ENCODE measurements around the gene IFNAR1.

IFNAR1 gene

GRCh38 chr21:33386222-33386784, 61.5 kb downstream of the IFNAR1 start:
- TF ChIP-seq CTCF (IDR thresholded peaks at IDR 0.05; ENCODE audit: borderline replicate concordance, control extremely low read depth, extremely low read depth, insufficient read depth, missing control alignments): no peak
- DNase-seq (ENCODE audit: low spot score): no peak
- in situ Hi-C loops (cut with MboI; ENCODE audit: low sequenced_read_pairs, unreplicated experiment): no loop called here

GRCh38 chr21:33387294-33387693, 62.5 kb downstream of the IFNAR1 start:
- in situ Hi-C loops (cut with MboI; ENCODE audit: low sequenced_read_pairs, unreplicated experiment): no loop called here
- no peak for DNase-seq (ENCODE audit: low spot score)

GRCh38 chr21:33388188-33388587, 63.4 kb downstream of the IFNAR1 start:
- DNase-seq (ENCODE audit: low spot score): no peak
- in situ Hi-C loops (cut with MboI; ENCODE audit: low sequenced_read_pairs, unreplicated experiment): no loop called here
- no peak for TF ChIP-seq CTCF (IDR thresholded peaks at IDR 0.05; ENCODE audit: borderline replicate concordance, control extremely low read depth, extremely low read depth, insufficient read depth, missing control alignments)

More at GRCh38 chr21:33387294-33387693, 62.5 kb downstream of the IFNAR1 start:
- TF ChIP-seq CTCF (IDR thresholded peaks at IDR 0.05; ENCODE audit: borderline replicate concordance, control extremely low read depth, extremely low read depth, insufficient read depth, missing control alignments): no peak

- TF ChIP-seq CTCF (IDR thresholded peaks at IDR 0.05; ENCODE audit: borderline replicate concordance, control extremely low read depth, extremely low read depth, insufficient read depth, missing control alignments): no peak
- in situ Hi-C loops (cut with MboI; ENCODE audit: low sequenced_read_pairs, unreplicated experiment): no loop called here
Measured at GRCh38 chr21:33390479-33390878, 65.7 kb downstream of the IFNAR1 start.

GRCh38 chr21:33391656-33392055, 66.9 kb downstream of the IFNAR1 start:
- no peak for DNase-seq (ENCODE audit: low spot score)
- TF ChIP-seq CTCF (IDR thresholded peaks at IDR 0.05; ENCODE audit: borderline replicate concordance, control extremely low read depth, extremely low read depth, insufficient read depth, missing control alignments): no peak
- in situ Hi-C loops (cut with MboI; ENCODE audit: low sequenced_read_pairs, unreplicated experiment): no loop called here

More at GRCh38 chr21:33390479-33390878, 65.7 kb downstream of the IFNAR1 start:
- no peak for DNase-seq (ENCODE audit: low spot score)

- no peak for TF ChIP-seq CTCF (IDR thresholded peaks at IDR 0.05; ENCODE audit: borderline replicate concordance, control extremely low read depth, extremely low read depth, insufficient read depth, missing control alignments)
- in situ Hi-C loops (cut with MboI; ENCODE audit: low sequenced_read_pairs, unreplicated experiment): no loop called here
- DNase-seq (ENCODE audit: low spot score): no peak
Measured at GRCh38 chr21:33392284-33392985, 67.7 kb downstream of the IFNAR1 start.
